ENCODE results near the gene SHH. TPM values are rescaled to one million over a fixed set of nuclear protein-coding genes. Genes with fewer than 3 reads are reported as not detected.

SHH gene
- total RNA-seq, 1 experiment from 2014 or later: 22.9 TPM

- H3K4me3 ChIP-seq (ENCODE audit: low read depth in 2 of 2, low read length in 2 of 2): no peak overlapping the region
- TF ChIP-seq CTCF (IDR thresholded peaks at IDR 0.05) (no peak), REST (IDR thresholded peaks at IDR 0.05; ENCODE audit: insufficient read depth in 1 of 2, low read depth in 2 of 2, low read length in 1 of 2) (no peak), SIN3A (IDR thresholded peaks at IDR 0.05; ENCODE audit: borderline replicate concordance, insufficient read depth, low read depth, low read length) (no peak), TCF7L2 (IDR thresholded peaks at IDR 0.05; ENCODE audit: low read depth, low read length) (no peak), POLR2AphosphoS5 (IDR thresholded peaks at IDR 0.05; ENCODE audit: low read depth, low read length) (no peak)
- intact Hi-C loops (cut with micrococcal nuclease; ENCODE audit: unreplicated experiment): no loop called here
- ATAC-seq (no peak), DNase-seq (ENCODE audit: low read depth, low spot score) (no peak)
- no peaks in the 10 kb centered on the region for H3K36me3 ChIP-seq (ENCODE audit: control insufficient read depth, insufficient read depth, low read length)
- no peaks in the 10 kb centered on the region for H3K27me3 ChIP-seq (ENCODE audit: control insufficient read depth, insufficient read depth, low read length)
- in situ Hi-C loops (cut with HindIII; ENCODE audit: low pct_unique_long_range_greater_than_20kb, low sequenced_read_pairs): no loop called here
- H3K9me3 ChIP-seq (ENCODE audit: control insufficient read depth, insufficient read depth, low read depth, low read length): no peaks in the 10 kb centered on the region
- BruUV-seq (replicated peaks): no TSS peak
- no peak overlapping the region for H3K27ac ChIP-seq (ENCODE audit: low read length)
- H3K4me1 ChIP-seq (ENCODE audit: control insufficient read depth, insufficient read depth, low read length): no peaks in the 10 kb centered on the region; the same call in 1 of the 2 replicates
- ChIA-PET POLR2A (interaction anchor here (0.5 kb wide), 1 partner anchor 956 kb away, joined by 3 read pairs; no protein-coding TSS in a partner anchor), CTCF (no interaction called here)
Observed at GRCh38 chr7:155794196-155794595, 18.1 kb downstream of the SHH start.

- no peaks in the 10 kb centered on the region for H3K36me3 ChIP-seq (ENCODE audit: control insufficient read depth, insufficient read depth, low read length)
- no peaks in the 10 kb centered on the region; the same call in 1 of the 2 replicates for H3K4me1 ChIP-seq (ENCODE audit: control insufficient read depth, insufficient read depth, low read length)
- no peaks in the 10 kb centered on the region for H3K9me3 ChIP-seq (ENCODE audit: control insufficient read depth, insufficient read depth, low read depth, low read length)
- no peak overlapping the region for H3K27ac ChIP-seq (ENCODE audit: low read length)
- no peaks in the 10 kb centered on the region for H3K27me3 ChIP-seq (ENCODE audit: control insufficient read depth, insufficient read depth, low read length)
- no peak for ATAC-seq
- intact Hi-C loops (cut with micrococcal nuclease; ENCODE audit: unreplicated experiment): no loop called here
- TF ChIP-seq TCF7L2 (IDR thresholded peaks at IDR 0.05; ENCODE audit: low read depth, low read length) (no peak), POLR2AphosphoS5 (IDR thresholded peaks at IDR 0.05; ENCODE audit: low read depth, low read length) (no peak), SIN3A (IDR thresholded peaks at IDR 0.05; ENCODE audit: borderline replicate concordance, insufficient read depth, low read depth, low read length) (no peak), REST (IDR thresholded peaks at IDR 0.05; ENCODE audit: insufficient read depth in 1 of 2, low read depth in 2 of 2, low read length in 1 of 2) (no peak), CTCF (IDR thresholded peaks at IDR 0.05) (no peak)
- no peak overlapping the region for H3K4me3 ChIP-seq (ENCODE audit: low read depth in 2 of 2, low read length in 2 of 2)
- BruUV-seq (replicated peaks): no TSS peak
- no peak for DNase-seq (ENCODE audit: low read depth, low spot score)
- CTCF ChIA-PET: no interaction called here
- in situ Hi-C loops (cut with HindIII; ENCODE audit: low pct_unique_long_range_greater_than_20kb, low sequenced_read_pairs): no loop called here
- POLR2A ChIA-PET: interaction anchor here (0.5 kb wide), 1 partner anchor 956 kb away, joined by 3 read pairs; no protein-coding TSS in a partner anchor
Observed at GRCh38 chr7:155793720-155794119, 18.5 kb downstream of the SHH start.

All from Panc1 (cell line).